Germinal center (tissue), 1 donor: Measurements from ENCODE around the gene CBX3.
"Not testable (repeated sequence)": the region's sequence is repeated elsewhere in the genome, so short reads cannot be mapped to it uniquely, and the experiment has no call there.

ENCODE experiments used
- DNase-seq: peaks from one replicate; pipeline ENCODE4 v3.0.0; 2012; ENCODE audit warnings: mixed read lengths, low spot score

The CBX3 gene

DNA sequence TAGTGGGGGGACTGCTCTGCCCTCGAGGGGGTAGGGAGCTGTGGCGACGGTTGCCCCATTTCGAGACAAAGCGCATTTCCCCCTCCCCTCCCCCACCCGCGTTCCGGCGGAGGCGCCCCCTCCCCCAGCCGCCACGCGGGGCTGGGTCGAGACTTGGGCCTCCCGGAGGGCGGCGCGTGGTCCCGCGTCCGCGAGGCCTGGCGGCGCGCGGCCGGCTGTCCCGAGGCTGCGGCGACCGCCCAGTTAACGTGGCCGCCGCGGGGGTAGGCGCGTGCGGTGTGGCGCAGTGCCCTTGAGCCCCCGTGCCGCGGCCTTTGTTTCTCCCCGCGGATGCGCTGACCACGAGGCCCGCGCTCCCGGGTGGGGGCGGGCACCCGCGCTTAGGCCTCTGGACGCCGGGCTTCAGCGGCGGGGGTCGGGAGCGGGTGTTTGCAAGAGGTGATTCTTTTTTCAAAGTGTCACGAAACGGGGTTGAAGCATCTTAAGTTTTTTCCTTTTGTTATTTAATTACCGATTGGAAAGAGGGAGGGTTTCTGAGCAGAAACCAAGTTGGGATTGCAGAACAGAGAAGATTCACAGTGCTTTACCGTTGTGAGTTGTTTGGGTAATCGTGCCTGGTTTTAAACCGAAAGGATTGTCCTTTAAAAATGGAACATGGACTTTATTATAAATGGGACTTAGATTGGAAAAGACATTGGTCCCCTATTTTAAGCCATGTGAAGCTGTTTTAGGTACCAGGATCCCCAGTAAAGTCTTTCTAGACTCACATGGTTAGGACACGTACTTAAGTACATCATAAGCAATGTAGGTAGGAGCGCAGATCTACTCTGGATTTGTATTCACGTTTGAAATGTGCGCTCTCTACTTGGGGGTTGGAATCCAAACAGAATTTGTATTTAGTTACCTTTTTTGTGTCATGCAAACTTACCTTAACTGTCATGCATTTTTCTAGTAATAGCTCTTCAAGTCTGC is 760 bp downstream of the CBX3 start:
- peak; percentile 50 for DNase-seq

DNA sequence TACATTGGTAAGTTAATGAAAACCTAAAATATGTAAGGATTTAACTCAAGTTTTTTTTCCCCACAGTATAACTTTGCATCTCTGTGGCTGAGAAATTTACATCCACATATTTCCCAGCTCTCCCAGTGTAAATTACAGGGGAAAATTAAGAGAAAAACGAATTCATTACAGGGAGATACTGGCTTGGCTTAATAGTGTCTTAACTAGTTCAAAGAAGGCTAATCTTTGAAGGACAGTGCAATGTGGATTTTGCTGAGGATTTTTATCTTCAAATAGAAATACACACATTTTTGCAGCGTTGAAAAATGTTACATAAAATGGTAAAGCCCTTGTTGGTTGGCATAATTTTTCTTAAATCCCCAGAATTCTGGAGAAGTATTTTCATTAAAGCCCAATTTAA is 1.5 kb downstream of the CBX3 start:
- DNase-seq = no peak

DNA sequence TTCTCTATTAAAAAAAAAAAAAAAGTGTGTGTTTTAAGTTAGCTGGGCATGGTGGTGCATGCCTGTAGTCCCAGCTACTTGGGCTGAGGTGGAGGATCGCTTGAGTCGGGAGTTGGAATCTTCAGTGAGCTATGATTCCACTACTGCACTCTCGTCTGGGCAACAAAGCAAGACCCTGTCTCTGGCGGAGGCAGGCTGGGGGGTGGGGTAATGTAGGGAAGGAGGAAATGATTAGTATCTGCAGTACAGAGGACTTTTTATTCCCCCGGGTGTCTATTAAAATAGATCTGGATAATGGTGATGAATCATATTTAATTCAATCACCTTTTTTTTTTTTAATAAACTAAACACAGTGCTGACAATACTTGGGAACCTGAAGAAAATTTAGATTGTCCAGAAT is 6.5 kb downstream of the CBX3 start:
- DNase-seq = no peak

DNA sequence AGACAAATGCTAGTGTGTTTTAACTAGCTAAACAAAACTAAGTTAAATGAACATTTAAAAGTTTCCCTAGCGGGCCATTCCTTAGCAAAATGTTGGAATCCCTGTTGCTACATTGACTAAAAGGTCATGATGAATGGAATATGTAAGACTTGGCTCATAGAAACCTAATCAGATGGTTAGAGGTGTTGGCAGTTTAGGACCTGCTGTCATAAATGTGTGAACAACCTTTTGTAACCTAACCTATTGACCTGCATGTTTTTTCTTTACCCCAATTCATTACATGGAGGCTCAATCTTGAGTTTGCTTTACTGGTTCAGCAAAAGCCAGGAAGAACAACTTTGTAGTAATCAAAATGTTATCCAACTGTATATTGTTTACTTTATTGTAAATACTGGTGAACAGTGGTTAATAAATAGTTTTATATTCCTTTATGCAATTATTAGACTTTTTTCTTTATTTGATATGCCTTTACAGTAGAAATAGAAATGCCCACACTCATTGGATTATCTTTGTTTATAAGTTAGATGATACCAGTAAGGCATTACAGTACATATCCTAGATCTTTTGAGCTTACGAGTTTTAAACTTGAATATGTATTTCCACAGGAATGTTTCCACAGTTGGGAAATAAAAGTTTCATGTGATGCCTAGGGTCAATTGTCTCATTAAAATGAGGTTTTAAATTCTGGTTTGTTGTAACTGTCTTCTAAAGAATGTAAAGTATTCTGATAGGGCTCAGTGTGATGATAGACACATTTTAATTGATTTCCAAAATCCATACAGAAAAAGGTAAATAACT is 11.6 kb downstream of the CBX3 start:
- no peak for DNase-seq

DNA sequence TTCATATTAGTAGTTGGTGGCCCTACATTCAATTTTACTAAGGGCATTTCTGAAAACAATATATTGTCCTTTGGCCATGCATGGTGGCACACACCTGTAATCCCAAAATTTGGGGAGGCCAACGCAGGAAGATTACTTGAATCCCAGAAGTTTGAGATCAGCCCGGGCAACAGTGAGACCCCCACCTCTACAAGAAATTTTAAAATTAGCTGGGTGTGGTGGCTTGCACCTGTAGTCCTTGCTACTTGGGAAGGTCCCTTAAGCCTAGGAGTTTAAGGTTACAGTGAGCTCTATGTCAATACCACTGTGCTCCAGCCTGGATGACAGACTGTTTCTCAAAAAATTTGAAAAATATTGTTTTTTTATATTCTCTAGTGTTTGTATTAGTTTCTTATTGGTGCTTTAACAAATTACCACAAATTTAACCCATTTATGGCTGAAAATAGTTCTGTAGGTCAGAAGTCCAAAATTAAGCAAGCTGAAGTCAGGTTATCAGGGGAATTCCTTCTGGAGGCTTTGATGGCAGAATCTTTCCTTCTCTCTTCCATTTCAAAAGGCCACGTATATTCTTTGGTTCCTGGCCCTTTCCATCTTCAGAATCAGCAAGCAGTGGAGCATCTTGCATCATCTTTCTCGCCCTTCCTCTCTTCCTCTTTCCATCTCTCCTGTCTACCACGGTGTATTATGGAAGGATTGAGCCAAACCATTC is 12.4 kb downstream of the CBX3 start:
- DNase-seq = no peak

DNA sequence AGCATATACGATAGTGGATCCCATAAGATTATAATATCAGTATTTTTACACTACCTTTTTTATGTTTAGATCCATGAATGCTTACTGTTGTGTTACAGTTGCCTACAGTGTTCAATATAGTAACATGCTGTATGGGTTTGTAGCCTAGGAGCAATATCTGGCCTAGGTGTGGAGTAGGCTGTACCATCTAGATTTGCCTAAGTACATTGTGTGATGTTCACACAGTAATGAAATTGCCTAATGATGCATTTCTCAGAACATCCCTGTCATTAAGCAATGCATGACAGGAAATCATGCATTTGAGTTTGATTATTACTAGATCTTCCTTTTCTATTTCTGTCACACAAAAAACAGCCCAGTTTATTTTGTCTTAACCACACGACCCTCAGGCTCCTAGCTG is 14.5 kb downstream of the CBX3 start:
- DNase-seq = no peak

DNA sequence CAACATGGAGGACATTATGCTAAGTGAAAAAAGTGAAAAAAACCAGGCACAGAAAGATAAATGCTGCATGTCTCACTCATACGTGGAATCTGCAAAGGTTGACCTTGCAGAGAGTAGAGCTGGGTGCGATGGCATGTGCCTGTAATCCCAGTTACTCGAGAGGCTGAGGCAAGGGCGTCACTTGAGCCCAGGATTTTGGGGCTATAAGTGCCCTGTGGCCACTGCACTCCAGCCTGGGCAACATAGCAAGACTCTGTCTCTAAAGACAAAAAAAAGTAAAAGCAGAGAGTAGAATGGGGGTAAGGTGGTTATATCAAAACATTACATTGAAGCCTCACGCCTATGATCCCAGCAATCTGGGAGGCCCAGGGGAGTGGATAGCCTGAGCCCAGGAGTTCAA is 22.8 kb downstream of the CBX3 start:
- DNase-seq = no peak

DNA sequence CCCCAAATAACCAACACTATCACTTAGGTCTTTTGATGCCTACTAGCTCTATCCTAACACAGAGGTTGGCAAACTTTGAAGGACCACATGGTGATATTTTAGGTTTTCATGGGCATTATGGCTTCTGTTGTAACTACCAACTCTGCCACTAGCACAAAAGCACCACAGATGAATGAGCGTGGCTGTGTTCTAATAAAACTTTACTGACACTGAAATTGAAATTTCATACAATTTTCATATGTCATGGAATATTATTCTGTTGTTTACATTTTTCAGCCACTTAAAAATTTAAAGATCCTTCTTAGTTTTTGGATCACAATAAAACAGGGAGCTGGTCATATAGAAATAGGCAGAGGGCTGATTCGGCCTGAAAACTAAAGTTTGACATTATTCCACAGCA is 26.4 kb downstream of the CBX3 start:
- no peak for DNase-seq

DNA sequence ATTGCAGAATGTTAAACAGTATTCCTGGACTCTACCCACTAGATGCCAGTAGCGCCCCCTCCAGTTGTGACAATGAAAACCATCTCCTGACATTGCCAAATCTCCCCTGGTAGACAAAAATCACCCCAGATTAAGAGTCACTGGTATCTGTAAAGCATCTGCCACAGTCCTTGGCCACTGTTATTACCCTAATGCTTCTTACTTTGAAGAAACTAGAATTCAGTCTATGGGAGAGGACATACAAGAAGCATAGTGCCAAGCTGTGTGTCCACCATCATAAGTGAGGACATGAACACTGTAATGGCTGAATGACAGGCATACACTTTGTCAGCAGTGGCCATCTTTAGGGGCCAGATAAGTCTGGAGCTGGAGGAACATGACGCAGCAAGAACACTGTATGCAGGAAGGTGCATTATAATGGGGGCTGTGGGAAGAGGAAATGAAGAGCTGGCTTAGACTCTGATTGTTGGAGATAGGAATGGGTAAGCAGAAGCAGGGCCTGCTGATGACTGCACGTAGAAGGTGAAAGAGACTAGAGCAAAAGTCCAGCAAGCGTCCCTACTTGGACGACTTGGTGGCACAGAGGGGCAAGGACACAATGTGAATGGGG is 32.5 kb downstream of the CBX3 start:
- no peak for DNase-seq

DNA sequence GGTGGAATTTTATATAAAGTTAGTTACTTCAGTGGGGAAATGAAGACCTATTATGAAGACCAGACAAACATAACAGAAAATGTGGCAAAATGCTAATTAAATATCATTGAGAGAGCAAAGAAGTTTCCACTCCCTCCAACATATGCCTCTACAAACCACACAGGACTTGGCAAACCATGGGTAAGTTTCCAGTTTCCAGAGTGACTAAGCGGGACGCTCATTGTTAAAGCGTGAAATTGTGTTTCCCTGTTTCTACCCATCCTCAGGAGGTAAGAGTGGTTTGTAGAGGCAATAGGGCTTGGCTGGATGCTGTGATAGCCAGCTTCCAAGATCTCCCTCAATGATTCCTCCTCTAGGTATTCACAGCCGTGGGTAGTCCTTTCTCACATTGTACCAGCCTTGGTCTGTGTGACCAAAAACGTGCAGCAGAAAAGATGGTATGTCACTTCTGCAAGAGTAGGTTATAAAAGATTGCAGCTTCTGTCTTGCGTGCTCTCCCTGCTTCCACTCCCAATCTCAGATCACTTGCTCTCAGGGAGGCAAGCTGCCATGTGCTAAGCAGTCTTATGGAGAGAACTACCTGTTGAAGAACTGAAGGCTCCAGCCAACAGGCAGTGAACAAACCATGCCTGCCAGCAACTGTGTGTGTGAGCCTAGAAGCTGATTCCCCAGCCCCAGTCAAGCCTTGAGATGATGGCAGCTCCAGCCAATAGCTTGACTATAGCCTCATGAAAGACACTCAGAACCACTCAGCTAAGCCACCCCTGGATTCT is 35.7 kb downstream of the CBX3 start:
- no peak for DNase-seq

DNA sequence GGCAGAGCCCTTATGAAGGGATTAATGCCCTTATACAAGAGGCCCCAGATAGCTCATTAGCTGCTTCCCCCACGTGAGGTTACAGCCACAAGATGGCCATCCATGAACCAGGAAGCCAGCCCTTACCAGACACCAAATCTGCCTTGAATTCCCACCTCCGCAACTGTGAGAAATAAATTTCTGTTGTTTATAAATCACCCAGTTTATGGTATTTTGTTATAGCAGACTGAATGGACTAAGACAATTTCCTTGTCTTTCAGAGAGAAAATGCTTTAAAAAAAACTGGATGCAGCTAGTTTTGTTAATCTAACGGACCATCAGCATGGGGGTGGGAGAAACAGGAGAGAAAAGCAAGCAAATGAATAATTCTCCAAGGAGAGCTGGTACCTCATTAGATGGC is 36.5 kb downstream of the CBX3 start:
- DNase-seq = no peak

DNA sequence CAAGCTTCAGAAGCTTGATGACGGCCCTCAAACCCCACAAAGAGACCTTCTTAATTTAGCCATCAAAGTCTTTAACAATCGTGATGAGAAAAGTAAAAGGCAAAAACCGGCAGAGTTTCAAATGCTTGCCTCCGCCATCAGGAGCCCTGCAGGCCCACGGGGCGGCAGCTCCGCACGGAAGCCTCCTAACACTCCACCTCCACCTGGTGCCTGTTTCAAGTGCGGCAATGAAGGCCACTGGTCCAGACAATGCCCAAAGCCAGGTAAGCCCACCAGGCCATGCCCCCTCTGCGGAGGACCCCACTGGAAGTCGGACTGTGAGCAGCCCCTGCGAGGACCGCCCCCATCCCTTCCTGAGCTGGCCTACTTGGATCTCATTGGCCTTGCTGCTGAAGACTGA is 43.6 kb downstream of the CBX3 start:
- no peak for DNase-seq

DNA sequence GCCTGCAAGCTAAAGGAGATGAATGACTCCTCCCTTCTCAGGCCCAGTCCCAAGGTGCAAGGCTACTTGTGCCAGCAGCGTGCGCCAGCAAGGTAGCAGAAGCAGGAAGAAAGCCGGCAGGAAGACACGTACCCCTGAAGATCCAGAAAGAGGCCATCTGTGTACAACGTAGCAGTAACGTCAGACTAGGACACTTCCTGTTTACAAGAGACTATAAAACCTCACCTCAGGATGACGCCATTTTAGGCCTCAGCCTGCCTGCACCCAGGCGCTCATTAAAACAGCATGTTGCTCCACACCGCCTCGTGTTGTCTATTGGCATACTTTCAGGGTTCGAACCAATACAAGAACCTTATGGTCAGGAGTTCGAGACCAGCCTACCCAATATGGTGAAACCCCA is 48.7 kb downstream of the CBX3 start:
- no peak for DNase-seq

DNA sequence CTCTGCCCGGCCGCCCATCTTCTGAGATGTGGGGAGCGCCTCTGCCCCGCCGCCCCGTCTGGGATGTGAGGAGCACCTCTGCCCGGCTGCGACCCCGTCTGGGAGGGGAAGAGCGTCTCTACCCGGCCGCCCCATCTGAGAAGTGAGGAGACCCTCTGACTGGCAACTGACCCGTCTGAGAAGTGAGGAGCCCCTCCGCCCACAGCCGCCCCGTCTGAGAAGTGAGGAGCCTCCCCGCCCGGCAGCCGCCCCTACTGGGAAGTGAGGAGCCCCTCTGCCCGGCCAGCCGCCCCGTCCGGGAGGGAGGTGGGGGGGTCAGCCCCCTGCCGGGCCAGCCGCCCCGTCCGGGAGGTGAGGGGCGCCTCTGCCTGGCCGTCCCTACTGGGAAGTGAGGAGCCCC is 60.3 kb downstream of the CBX3 start:
- DNase-seq = not testable (repeated sequence)
